SU-DHL-6 (cell line): ENCODE data around the gene OSBP2.

Experiments used
- H2AFZ ChIP-seq: fragments of 200-600 bp; sonication (generic); 2 replicates; pipeline ENCODE4 v1.6.1; 2014; ENCODE audit warnings: low read depth, mild to moderate bottlenecking, moderate library complexity, mixed read lengths, antibody characterized with exemption, low read length; ENCODE audit not compliant: severe bottlenecking
- H3F3A ChIP-seq: fragments of 200-600 bp; shearing (Covaris generic); 2 replicates; pipeline ENCODE4 v1.6.0; 2016; ENCODE audit warnings: antibody characterized with exemption, mild to moderate bottlenecking; ENCODE audit not compliant: insufficient read depth
- H3K27ac ChIP-seq: fragments of 200-600 bp; sonication (generic); 2 replicates; pipeline ENCODE4 v1.5.1; 2016; ENCODE audit warnings: low read depth, mild to moderate bottlenecking, low read length, moderate library complexity, mixed read lengths
- H3K27me3 ChIP-seq: fragments of 200-600 bp; sonication (generic), shearing (Covaris generic); 2 replicates; pipeline ENCODE4 v1.6.0; 2014; ENCODE audit warnings: mild to moderate bottlenecking, low read length
- H3K36me3 ChIP-seq: fragments of 200-600 bp; sonication (generic); 2 replicates; pipeline ENCODE4 v1.6.1; 2014; ENCODE audit warnings: mild to moderate bottlenecking, low read length, mixed read lengths
- H3K4me2 ChIP-seq: fragments of 300-600, 200-600 bp; shearing (Covaris generic), sonication (generic); 2 replicates; pipeline ENCODE4 v1.6.0; 2014; ENCODE audit warnings: low read length, low read depth, mild to moderate bottlenecking; ENCODE audit not compliant: poor library complexity, severe bottlenecking
- H3K4me3 ChIP-seq: fragments of 200-600 bp; sonication (generic); 2 replicates; pipeline ENCODE4 v1.5.1; 2014; ENCODE audit warnings: antibody characterized with exemption, low read length, mild to moderate bottlenecking, mixed read lengths; ENCODE audit not compliant: insufficient read depth, poor library complexity, severe bottlenecking
- H3K79me2 ChIP-seq: fragments of 200-600 bp; sonication (generic); 2 replicates; pipeline ENCODE4 v1.6.1; 2014; ENCODE audit warnings: mild to moderate bottlenecking, low read length, moderate library complexity; ENCODE audit not compliant: insufficient read depth
- H3K9ac ChIP-seq: fragments of 200-600 bp; sonication (generic); 2 replicates; pipeline ENCODE4 v1.7.0; 2014; ENCODE audit warnings: mild to moderate bottlenecking, low read length
- H3K9me2 ChIP-seq: fragments of 200-600 bp; sonication (generic); replicated peaks from 2 replicates; pipeline ENCODE4 v1.6.1; 2014; ENCODE audit warnings: low read length; ENCODE audit not compliant: insufficient read depth
- H3K9me3 ChIP-seq: fragments of 200-600 bp; sonication (generic); 2 replicates; pipeline ENCODE4 v1.6.1; 2014; ENCODE audit warnings: low read length, mixed read lengths; ENCODE audit not compliant: insufficient read depth
- H4K20me1 ChIP-seq: fragments of 200-600 bp; sonication (generic); 2 replicates; pipeline ENCODE4 v1.6.1; 2014; ENCODE audit warnings: low read depth, mild to moderate bottlenecking, antibody characterized with exemption, low read length, moderate library complexity, mixed read lengths
- CTCF ChIP-seq: fragments of 200-600 bp; sonication (generic); IDR thresholded peaks from one replicate; pipeline ENCODE4 v1.5.1; 2017; ENCODE audit warnings: antibody characterized with exemption, mild to moderate bottlenecking, low read length, moderate library complexity; ENCODE audit not compliant: insufficient read depth, poor library complexity, severe bottlenecking
- EZH2phosphoT487 ChIP-seq: fragments of 200-600 bp; sonication (generic), shearing (Covaris generic); conservative IDR thresholded peaks from 2 replicates; pipeline ENCODE4 v1.6.1; 2018; ENCODE audit warnings: mild to moderate bottlenecking, antibody characterized with exemption, low read length, moderate library complexity, mixed read lengths

The OSBP2 gene

GRCh38 chr22:30905696-30906341, 211.1 kb downstream of the OSBP2 start:
- H3K9ac ChIP-seq: no peak overlapping the region

GRCh38 chr22:30906411-30906810, 211.7 kb downstream of the OSBP2 start:
- no peaks in the 10 kb centered on the region for H3K9me3 ChIP-seq
- no peak overlapping the region for H2AFZ ChIP-seq
- H3K9me2 ChIP-seq: no peaks in the 10 kb centered on the region
- H3K4me3 ChIP-seq: no peak overlapping the region
- H3K79me2 ChIP-seq: no peaks in the 10 kb centered on the region
- H3K36me3 ChIP-seq: no peaks in the 10 kb centered on the region
- no peak overlapping the region for H3K27ac ChIP-seq
- no peak overlapping the region for H3K4me2 ChIP-seq
- TF ChIP-seq EZH2phosphoT487: no peak
- no peak for TF ChIP-seq CTCF
- H3K9ac ChIP-seq: no peak overlapping the region
- H4K20me1 ChIP-seq: no peaks in the 10 kb centered on the region
- no peaks in the 10 kb centered on the region for H3F3A ChIP-seq
- no peaks in the 10 kb centered on the region for H3K27me3 ChIP-seq

More at GRCh38 chr22:30905696-30906341, 211.1 kb downstream of the OSBP2 start:
- Histone ChIP-seq H4K20me1 (no peaks in the 10 kb centered on the region), H3K9me3 (no peaks in the 10 kb centered on the region), H3K27me3 (no peaks in the 10 kb centered on the region), H2AFZ (no peak overlapping the region), H3K36me3 (no peaks in the 10 kb centered on the region), H3K4me2 (no peak overlapping the region), H3K27ac (no peak overlapping the region), H3K79me2 (no peaks in the 10 kb centered on the region), H3K9me2 (no peaks in the 10 kb centered on the region), H3K4me3 (no peak overlapping the region), H3F3A (no peaks in the 10 kb centered on the region)
- TF ChIP-seq CTCF (no peak), EZH2phosphoT487 (no peak)

- Histone ChIP-seq H3K36me3 (no peaks in the 10 kb centered on the region), H3K9me2 (no peaks in the 10 kb centered on the region), H3K4me2 (no peak overlapping the region), H2AFZ (no peak overlapping the region), H3K9me3 (no peaks in the 10 kb centered on the region), H3F3A (no peaks in the 10 kb centered on the region), H3K9ac (no peak overlapping the region), H3K27me3 (no peaks in the 10 kb centered on the region), H4K20me1 (no peaks in the 10 kb centered on the region), H3K27ac (no peak overlapping the region), H3K79me2 (no peaks in the 10 kb centered on the region), H3K4me3 (no peak overlapping the region)
- TF ChIP-seq EZH2phosphoT487 (no peak), CTCF (no peak)
Measured at GRCh38 chr22:30906946-30907345, 212.3 kb downstream of the OSBP2 start.
